Coronary artery (tissue), 2 donors: ENCODE measurements around the gene KLK15.

Source experiments
- DNase-seq: peaks from one replicate; pipeline ENCODE4 v3.0.0-alpha.2; 2017; ENCODE audit warnings: low spot score
- H3K27ac ChIP-seq, 2 donors: fragments of 200-600 bp; sonication (generic); one replicate each; pipeline ENCODE4 v1.5.1; 2016 to 2019
- H3K4me3 ChIP-seq: fragments of 200-600 bp; sonication (generic); 2 replicates; pipeline ENCODE4 v1.5.1; 2016; ENCODE audit warnings: mild to moderate bottlenecking, moderate library complexity
- TF ChIP-seq, protein P1 (sequence below): fragments of 200-600 bp; sonication (generic); IDR thresholded peaks from one replicate; pipeline ENCODE4 v1.5.1; 2019; ENCODE audit warnings: antibody characterized with exemption

Gene KLK15

GRCh38 chr19:50844296-50844935, 11.0 kb upstream of the KLK15 start:
- no peak for DNase-seq
- H3K4me3 ChIP-seq, result no peak overlapping the region
- TF ChIP-seq, protein P1, sequence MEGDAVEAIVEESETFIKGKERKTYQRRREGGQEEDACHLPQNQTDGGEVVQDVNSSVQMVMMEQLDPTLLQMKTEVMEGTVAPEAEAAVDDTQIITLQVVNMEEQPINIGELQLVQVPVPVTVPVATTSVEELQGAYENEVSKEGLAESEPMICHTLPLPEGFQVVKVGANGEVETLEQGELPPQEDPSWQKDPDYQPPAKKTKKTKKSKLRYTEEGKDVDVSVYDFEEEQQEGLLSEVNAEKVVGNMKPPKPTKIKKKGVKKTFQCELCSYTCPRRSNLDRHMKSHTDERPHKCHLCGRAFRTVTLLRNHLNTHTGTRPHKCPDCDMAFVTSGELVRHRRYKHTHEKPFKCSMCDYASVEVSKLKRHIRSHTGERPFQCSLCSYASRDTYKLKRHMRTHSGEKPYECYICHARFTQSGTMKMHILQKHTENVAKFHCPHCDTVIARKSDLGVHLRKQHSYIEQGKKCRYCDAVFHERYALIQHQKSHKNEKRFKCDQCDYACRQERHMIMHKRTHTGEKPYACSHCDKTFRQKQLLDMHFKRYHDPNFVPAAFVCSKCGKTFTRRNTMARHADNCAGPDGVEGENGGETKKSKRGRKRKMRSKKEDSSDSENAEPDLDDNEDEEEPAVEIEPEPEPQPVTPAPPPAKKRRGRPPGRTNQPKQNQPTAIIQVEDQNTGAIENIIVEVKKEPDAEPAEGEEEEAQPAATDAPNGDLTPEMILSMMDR, result no peak

DNA sequence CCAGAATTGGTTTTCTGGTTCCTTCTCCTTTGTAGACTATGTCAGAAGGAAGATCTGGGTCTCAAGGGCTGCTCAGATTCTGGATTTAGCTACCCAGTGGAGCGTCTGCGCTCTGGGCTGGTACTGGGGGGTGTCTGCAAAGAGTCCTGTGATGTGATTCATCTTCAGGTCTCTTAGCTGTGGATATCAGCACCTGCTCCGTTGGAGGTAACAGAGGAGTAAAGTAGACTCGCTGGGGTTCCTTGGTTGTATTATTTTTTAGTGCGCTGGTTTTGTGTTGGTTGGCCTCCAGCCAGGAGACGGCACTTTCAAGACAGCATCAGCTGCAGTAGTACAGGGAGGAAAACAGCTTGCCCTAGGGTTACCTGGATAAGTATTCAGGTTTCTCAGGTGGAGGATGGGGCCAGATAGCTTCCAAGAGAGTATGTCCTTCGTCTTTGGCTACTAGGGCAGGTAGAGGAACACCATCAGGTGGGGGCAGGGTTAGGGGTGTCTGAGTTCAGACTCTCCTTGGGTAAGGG, 10.4 kb upstream of the KLK15 start:
- TF ChIP-seq, protein P1, result no peak
- Histone ChIP-seq H3K27ac (no peak overlapping the region), H3K4me3 (no peak overlapping the region)
- no peak for DNase-seq

More at GRCh38 chr19:50844296-50844935, 11.0 kb upstream of the KLK15 start:
- H3K27ac ChIP-seq, result no peak overlapping the region

GRCh38 chr19:50843205-50843604, 9.8 kb upstream of the KLK15 start:
- DNase-seq, result no peak
- H3K27ac ChIP-seq, result no peak overlapping the region
- TF ChIP-seq, protein P1, result no peak
- no peak overlapping the region for H3K4me3 ChIP-seq

GRCh38 chr19:50842130-50842529, 8.8 kb upstream of the KLK15 start:
- H3K27ac ChIP-seq, result no peak overlapping the region
- TF ChIP-seq, protein P1, result no peak
- DNase-seq, result no peak
- H3K4me3 ChIP-seq, result no peak overlapping the region

- no peak for DNase-seq
- Histone ChIP-seq H3K27ac (no peak overlapping the region), H3K4me3 (no peak overlapping the region)
- TF ChIP-seq, protein P1, result no peak
Observed at GRCh38 chr19:50839712-50840655, 6.6 kb upstream of the KLK15 start.

DNA sequence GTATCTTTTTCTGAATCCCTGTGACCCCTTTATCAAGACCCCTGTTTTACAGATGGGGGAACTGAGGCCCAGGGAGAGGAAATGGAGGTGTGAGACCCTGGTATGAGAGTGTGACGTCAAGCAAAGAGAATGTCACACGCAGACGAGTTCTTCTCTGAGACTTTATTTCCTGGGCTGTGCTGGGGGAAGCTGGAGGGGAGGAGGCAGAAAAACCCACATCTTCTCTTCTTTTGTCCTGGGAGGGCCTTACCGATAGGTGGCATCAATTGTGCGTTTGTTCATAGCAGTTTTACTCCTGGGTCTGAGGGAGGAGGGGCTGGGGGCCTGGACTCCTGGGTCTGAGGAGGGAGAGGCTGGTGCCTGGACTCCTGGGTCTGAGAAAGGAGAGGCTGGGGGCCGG, 4.9 kb upstream of the KLK15 start:
- Histone ChIP-seq H3K27ac (no peak overlapping the region), H3K4me3 (no peak overlapping the region)
- TF ChIP-seq, protein P1, result no peak
- DNase-seq, result no peak
